Measurements from ENCODE around the gene S100A9. TPM values are rescaled to one million over a fixed set of nuclear protein-coding genes. Genes with fewer than 3 reads are reported as not detected.

Gene S100A9
- total and polyA plus RNA-seq, 2 of the 8 experiments (the other 6 are each of a cell fraction or from before 2014, with no cell fraction given), result not detected

- H4K5ac ChIP-seq (ENCODE audit: insufficient read length, low read depth, low read length), result no peak within 1 kb of the TSS
- FAIRE-seq (no peak), DNase-seq (ENCODE audit: low read depth in 1 of 2, low spot score in 2 of 2) (no peak)
- no peak within 1 kb of the TSS for H3K23ac ChIP-seq (ENCODE audit: insufficient read length)
- no peaks in the 10 kb centered on the region for H3K36me3 ChIP-seq (ENCODE audit: control insufficient read depth in 2 of 4, insufficient read depth in 4 of 4, low read length in 3 of 4)
- no peaks in the 10 kb centered on the region for H3K9me3 ChIP-seq (ENCODE audit: insufficient read depth in 2 of 2, low read depth in 1 of 2, low read length in 1 of 2)
- no peak within 1 kb of the TSS for H2BK20ac ChIP-seq (ENCODE audit: low read length)
- no peak within 1 kb of the TSS for H2BK120ac ChIP-seq (replicated peaks; ENCODE audit: low read depth, low read length)
- no peak within 1 kb of the TSS for H2AFZ ChIP-seq (ENCODE audit: low read length)
- H3K4me3 ChIP-seq (ENCODE audit: extremely low read depth in 1 of 4, insufficient read depth in 2 of 4, low read depth in 3 of 4, low read length in 4 of 4), result no peak within 1 kb of the TSS
- no peak within 1 kb of the TSS for H2BK15ac ChIP-seq (ENCODE audit: low read length)
- no peak for TF ChIP-seq SRF (IDR thresholded peaks at IDR 0.05; ENCODE audit: low read depth, low read length)
- no peak for TF ChIP-seq SAP30 (IDR thresholded peaks at IDR 0.05; ENCODE audit: insufficient read depth, insufficient replicate concordance, low read length)
- no peak for TF ChIP-seq EZH2 (IDR thresholded peaks at IDR 0.05; ENCODE audit: low read depth, low read length, severe bottlenecking)
- H3K56ac ChIP-seq (replicated peaks; ENCODE audit: insufficient read length, low read depth, low read length), result no peak within 1 kb of the TSS
- no peaks in the 10 kb centered on the region for H3K79me1 ChIP-seq (ENCODE audit: low read depth, low read length)
- no peak within 1 kb of the TSS for H4K8ac ChIP-seq (ENCODE audit: extremely low read depth, insufficient read depth, low read length)
- H3K23me2 ChIP-seq (ENCODE audit: low read depth, low read length), result no peaks in the 10 kb centered on the region
- POLR2A ChIA-PET (ENCODE audit: partially characterized antibody), result interaction anchor here (1.2 kb wide), 1 partner anchor 23 kb away, joined by 3 read pairs; no protein-coding TSS in a partner anchor
- WGBS, 2 experiments (ENCODE audit: extremely low coverage in 1 of 2, insufficient coverage in 1 of 2, insufficient read length in 1 of 2, insufficient replicate concordance in 2 of 2, low coverage in 1 of 2, low lambda C conversion rate in 2 of 2, missing lambda C conversion rate in 1 of 2), result 85% methylated on average over 7 of the region's 7 CpGs; no CpG with 5 or more reads in 1 of the 2 experiments
- H3K18ac ChIP-seq (ENCODE audit: extremely low read depth, low read length), result no peak within 1 kb of the TSS
- H3K4me1 ChIP-seq (replicated peaks in 1 of 4; ENCODE audit: control insufficient read depth in 3 of 4, insufficient read depth in 4 of 4, low read length in 3 of 4), result no peaks in the 10 kb centered on the region
- H3K27me3 ChIP-seq (replicated peaks in 1 of 4; ENCODE audit: control insufficient read depth in 3 of 4, extremely low read depth in 1 of 4, insufficient read depth in 3 of 4, low read length in 3 of 4), result peaks cover 0 to 2% (median 0%) of the 10 kb centered on the region in 4 experiments; a peak in 1 of 7 replicates
- no peak within 1 kb of the TSS for H2AK5ac ChIP-seq (ENCODE audit: low read depth, low read length)
- H3K9ac ChIP-seq (replicated peaks in 1 of 4; ENCODE audit: extremely low read depth in 1 of 4, low read depth in 3 of 4, low read length in 3 of 4), result no peak within 1 kb of the TSS
- H3K4ac ChIP-seq (replicated peaks; ENCODE audit: insufficient read length, low read depth, low read length), result no peak within 1 kb of the TSS
- no peak within 1 kb of the TSS for H4K91ac ChIP-seq (replicated peaks; ENCODE audit: insufficient read length, low read length)
- H3K79me2 ChIP-seq (ENCODE audit: control insufficient read depth in 1 of 2, insufficient read depth in 2 of 2, low read length in 2 of 2), result no peaks in the 10 kb centered on the region
- H2BK5ac ChIP-seq (ENCODE audit: low read depth, low read length), result no peak within 1 kb of the TSS
- no peak within 1 kb of the TSS for H3K27ac ChIP-seq (ENCODE audit: low read depth, low read length)
- no peaks in the 10 kb centered on the region for H4K20me1 ChIP-seq (replicated peaks in 1 of 2; ENCODE audit: control insufficient read depth in 1 of 2, insufficient read depth in 2 of 2, low read length in 2 of 2)
- no peak within 1 kb of the TSS for H3K4me2 ChIP-seq (ENCODE audit: insufficient read depth in 1 of 2, low read depth in 2 of 2, low read length in 2 of 2)
- CTCF ChIA-PET (ENCODE audit: partially characterized antibody), result interaction anchor here (1.0 to 2.7 kb wide), 5 partner anchors 9 to 104 kb away, joined by 3 to 10 read pairs (median 7); no protein-coding TSS in a partner anchor
- H3K14ac ChIP-seq (ENCODE audit: insufficient read length), result no peak within 1 kb of the TSS
- no peak within 1 kb of the TSS for H2BK12ac ChIP-seq (ENCODE audit: low read depth, low read length)
These were observed 33.5 kb downstream of the S100A9 start, which contains the start of gene S100A8 for GRCh38 chr1:153390938-153391710. TSS of gene S100A8 (minus strand) at chr1:153391073. CDS start at chr1:153390535, 538 bp downstream.
